Fibroblast of lung (primary cell): ENCODE measurements around the gene NEK6. TPM values are rescaled to one million over a fixed set of nuclear protein-coding genes. Genes with fewer than 3 reads are reported as not detected.
"Not testable (repeated sequence)": the region's sequence is repeated elsewhere in the genome, so short reads cannot be mapped to it uniquely, and the experiment has no call there.

Experiments
- DNase-seq, 2 donors: peaks; one replicate each; pipeline versions ENCODE4 v3.0.0 to v3.0.0-alpha.2; 2010; ENCODE audit warnings: low read depth in 2 of 2
- H2AFZ ChIP-seq: 2 replicates; pipeline ENCODE4 v1.5.1; 2012; ENCODE audit warnings: low read length, control low read depth, inconsistent platforms
- H3K27ac ChIP-seq: 2 replicates; pipeline ENCODE4 v1.5.1; 2011; ENCODE audit warnings: low read length, control low read depth; ENCODE audit not compliant: insufficient read depth
- H3K27me3 ChIP-seq: 2 replicates; pipeline ENCODE4 v1.5.1; 2011; ENCODE audit warnings: mild to moderate bottlenecking, low read length; ENCODE audit not compliant: control insufficient read depth, insufficient read depth
- H3K36me3 ChIP-seq: 2 replicates; pipeline ENCODE4 v1.5.1; 2011; ENCODE audit warnings: low read length; ENCODE audit not compliant: control insufficient read depth, insufficient read depth
- H3K4me1 ChIP-seq: 2 replicates; pipeline ENCODE4 v1.5.1; 2011; ENCODE audit warnings: low read length; ENCODE audit not compliant: control insufficient read depth, insufficient read depth; ENCODE audit errors: extremely low read depth
- H3K4me2 ChIP-seq: 2 replicates; pipeline ENCODE4 v1.5.1; 2011; ENCODE audit warnings: low read length, control low read depth; ENCODE audit not compliant: insufficient read depth; ENCODE audit errors: extremely low read depth
- H3K4me3 ChIP-seq, 4 experiments: fragments of 200-600 bp in 1 of 4; sonication (generic) in 1 of 4; replicated peaks in 1 of 4; 2 replicates each; pipeline ENCODE4 v1.5.1; 2011 to 2016; ENCODE audit warnings: low read length in 4 of 4, low read depth in 3 of 4, mild to moderate bottlenecking in 3 of 4, control low read depth in 2 of 4, inconsistent platforms in 1 of 4, mixed read lengths in 1 of 4; ENCODE audit not compliant: insufficient read depth in 1 of 4; ENCODE audit errors: control extremely low read depth in 1 of 4
- H3K79me2 ChIP-seq: 2 replicates; pipeline ENCODE4 v1.5.1; 2012; ENCODE audit warnings: mild to moderate bottlenecking, low read length, inconsistent platforms; ENCODE audit not compliant: control insufficient read depth, insufficient read depth
- H3K9ac ChIP-seq: 2 replicates; pipeline ENCODE4 v1.5.1; 2011; ENCODE audit warnings: mild to moderate bottlenecking, low read length, control low read depth; ENCODE audit not compliant: insufficient read depth
- H3K9me3 ChIP-seq: 2 replicates; pipeline ENCODE4 v1.5.1; 2012; ENCODE audit warnings: low read depth, low read length; ENCODE audit not compliant: control insufficient read depth, insufficient read depth
- H4K20me1 ChIP-seq: 2 replicates; pipeline ENCODE4 v1.5.1; 2011; ENCODE audit warnings: low read length; ENCODE audit not compliant: control insufficient read depth, insufficient read depth; ENCODE audit errors: extremely low read depth
- EZH2 ChIP-seq: IDR thresholded peaks from 2 replicates; pipeline ENCODE4 v1.5.1; 2012; ENCODE audit warnings: low read length, control low read depth, mild to moderate bottlenecking; ENCODE audit errors: missing control alignments
- polyA plus RNA-seq, 2 donors: library from polyadenylated mRNA; depleted of rRNA in 1 of 2; stranded (reverse) in 1 of 2; unstranded in 1 of 2; fragments of >200 nt; gene quantifications; 2 replicates each; pipeline ENCODE4 v1.2.1, GENCODE V29; 2011 to 2012; ENCODE audit warnings: missing spikeins in 1 of 2
- total RNA-seq: library from RNA; depleted of rRNA; stranded (reverse); fragments of >200 nt; gene quantifications from 2 replicates; pipeline ENCODE4 v1.2.1, GENCODE V29; 2014
- TF ChIP-seq, protein P1 (sequence below), 2 donors: IDR thresholded peaks in 1 of 2; conservative IDR thresholded peaks in 1 of 2; 1 replicate in 1 of 2; 2 replicates in 1 of 2; pipeline ENCODE4 v1.5.1; 2011 to 2012; ENCODE audit warnings: low read length in 2 of 2, control low read depth in 1 of 2, inconsistent platforms in 1 of 2, low read depth in 1 of 2, mild to moderate bottlenecking in 1 of 2

NEK6 gene
- total and polyA plus RNA-seq, 2 donors (not counting 1 experiment from before 2014, with no cell fraction given) = 71.2 to 71.4 TPM

DNA sequence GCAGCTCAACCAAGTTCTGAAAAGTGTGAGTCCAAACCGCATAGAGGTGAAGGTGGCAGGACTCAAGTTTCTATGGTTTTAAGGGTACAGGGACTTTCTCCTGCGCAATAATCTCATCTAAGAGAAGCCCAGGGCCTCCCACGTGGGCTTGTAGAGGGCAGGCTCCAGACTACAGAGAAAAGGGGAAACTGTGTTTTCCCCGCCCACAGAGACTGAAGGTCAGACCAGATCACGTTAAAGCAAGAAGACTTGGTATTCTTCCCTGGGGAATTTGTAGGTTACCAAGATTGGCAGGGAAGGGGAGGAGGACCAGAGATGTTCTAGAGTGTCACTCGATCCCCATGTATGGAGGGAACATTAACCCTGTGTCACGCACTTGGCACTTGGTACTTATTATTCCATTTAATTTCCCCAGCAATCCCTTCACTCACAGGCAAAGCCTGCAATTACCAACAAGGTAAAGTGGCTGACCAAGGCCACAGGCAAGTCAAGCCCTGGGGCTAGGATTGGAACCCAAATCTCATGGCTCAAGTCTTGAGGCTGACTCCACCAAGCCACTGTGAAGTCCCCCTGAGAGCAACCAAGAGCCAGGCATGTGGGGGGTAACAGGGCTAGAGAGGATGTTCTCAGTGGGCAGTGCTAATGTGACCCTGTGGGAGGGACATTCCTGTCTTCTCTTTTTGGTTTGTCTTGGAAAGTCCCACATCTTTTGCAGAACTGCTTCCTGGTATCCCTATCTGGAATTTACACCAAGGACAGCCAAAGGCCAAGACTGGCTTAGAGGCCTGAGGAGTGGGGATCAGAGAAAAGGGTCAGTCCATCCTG lies 18.3 kb upstream of the NEK6 start:
- no peak for TF ChIP-seq EZH2
- TF ChIP-seq, protein P1, sequence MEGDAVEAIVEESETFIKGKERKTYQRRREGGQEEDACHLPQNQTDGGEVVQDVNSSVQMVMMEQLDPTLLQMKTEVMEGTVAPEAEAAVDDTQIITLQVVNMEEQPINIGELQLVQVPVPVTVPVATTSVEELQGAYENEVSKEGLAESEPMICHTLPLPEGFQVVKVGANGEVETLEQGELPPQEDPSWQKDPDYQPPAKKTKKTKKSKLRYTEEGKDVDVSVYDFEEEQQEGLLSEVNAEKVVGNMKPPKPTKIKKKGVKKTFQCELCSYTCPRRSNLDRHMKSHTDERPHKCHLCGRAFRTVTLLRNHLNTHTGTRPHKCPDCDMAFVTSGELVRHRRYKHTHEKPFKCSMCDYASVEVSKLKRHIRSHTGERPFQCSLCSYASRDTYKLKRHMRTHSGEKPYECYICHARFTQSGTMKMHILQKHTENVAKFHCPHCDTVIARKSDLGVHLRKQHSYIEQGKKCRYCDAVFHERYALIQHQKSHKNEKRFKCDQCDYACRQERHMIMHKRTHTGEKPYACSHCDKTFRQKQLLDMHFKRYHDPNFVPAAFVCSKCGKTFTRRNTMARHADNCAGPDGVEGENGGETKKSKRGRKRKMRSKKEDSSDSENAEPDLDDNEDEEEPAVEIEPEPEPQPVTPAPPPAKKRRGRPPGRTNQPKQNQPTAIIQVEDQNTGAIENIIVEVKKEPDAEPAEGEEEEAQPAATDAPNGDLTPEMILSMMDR (conservative IDR thresholded peaks at IDR 0.05 in 1 of 2, IDR thresholded peaks at IDR 0.05 in 1 of 2; ENCODE audit: low read depth in 1 of 2, low read length in 2 of 2) = no peak

GRCh38 chr9:124242331-124243194 lies 15.2 kb upstream of the NEK6 start:
- H3K9ac ChIP-seq = no peak overlapping the region

More for the DNA sequence above, 18.3 kb upstream of the NEK6 start:
- no peaks in the 10 kb centered on the region for H3K36me3 ChIP-seq
- H3K9ac ChIP-seq = no peak overlapping the region
- H3K27ac ChIP-seq = no peak overlapping the region
- H3K4me1 ChIP-seq = no peaks in the 10 kb centered on the region
- H3K4me2 ChIP-seq = no peak overlapping the region
- no peaks in the 10 kb centered on the region for H4K20me1 ChIP-seq
- no peaks in the 10 kb centered on the region for H3K9me3 ChIP-seq
- H2AFZ ChIP-seq = no peak overlapping the region
- DNase-seq = no peak
- no peaks in the 10 kb centered on the region for H3K27me3 ChIP-seq
- no peak overlapping the region for H3K4me3 ChIP-seq
- H3K79me2 ChIP-seq = no peaks in the 10 kb centered on the region

GRCh38 chr9:124247393-124247792 lies 10.4 kb upstream of the NEK6 start:
- not testable (repeated sequence) for H3K4me3 ChIP-seq, H2AFZ ChIP-seq, H4K20me1 ChIP-seq, DNase-seq, H3K27ac ChIP-seq, H3K4me1 ChIP-seq, H3K4me2 ChIP-seq, H3K36me3 ChIP-seq, H3K9me3 ChIP-seq, H3K9ac ChIP-seq, H3K27me3 ChIP-seq, H3K79me2 ChIP-seq

More at GRCh38 chr9:124242331-124243194, 15.2 kb upstream of the NEK6 start:
- H3K27ac ChIP-seq = no peak overlapping the region
- H3K4me2 ChIP-seq = peak overlapping the region; percentile 32
- peak overlapping the region; percentile 73 for H2AFZ ChIP-seq
- TF ChIP-seq EZH2 = no peak
- TF ChIP-seq, protein P1 (conservative IDR thresholded peaks at IDR 0.05 in 1 of 2, IDR thresholded peaks at IDR 0.05 in 1 of 2; ENCODE audit: low read depth in 1 of 2, low read length in 2 of 2) = no peak
- no peaks in the 10 kb centered on the region for H4K20me1 ChIP-seq
- no peaks in the 10 kb centered on the region for H3K9me3 ChIP-seq
- H3K4me1 ChIP-seq = no peaks in the 10 kb centered on the region
- H3K36me3 ChIP-seq = no peaks in the 10 kb centered on the region
- H3K27me3 ChIP-seq = no peaks in the 10 kb centered on the region
- DNase-seq = peak; percentile 31 to 44
- no peak overlapping the region for H3K4me3 ChIP-seq
- no peaks in the 10 kb centered on the region for H3K79me2 ChIP-seq
